ENCODE results near the gene TSPAN13.
A peak's percentile ranks its signal among the peaks of the same experiment; 100 is the strongest.

Gene TSPAN13

GRCh38 chr7:16778476-16778875 lies 24.9 kb downstream of the TSPAN13 start:
- DNase-seq = no peak

- DNase-seq = no peak
These were observed 25.5 kb downstream of the TSPAN13 start for GRCh38 chr7:16779051-16779450.

DNA sequence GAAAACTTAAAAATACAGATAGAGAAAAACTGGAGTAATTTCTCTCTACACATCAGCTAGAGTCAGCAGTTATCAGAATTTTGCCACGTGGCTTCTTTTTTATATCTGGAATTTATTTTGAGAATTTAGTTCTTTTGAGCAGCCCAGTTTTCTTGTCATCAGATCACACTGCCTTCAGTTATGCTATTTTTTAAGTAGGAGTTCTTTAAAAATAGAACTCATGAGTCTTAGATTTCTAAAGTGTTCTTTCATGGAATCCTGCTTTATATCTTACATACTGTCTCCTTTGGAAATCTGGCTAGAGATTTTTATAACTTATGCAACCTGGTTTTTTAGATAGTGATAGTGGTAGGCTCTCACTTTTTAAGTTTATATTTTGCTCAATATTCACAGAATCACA lies 27.0 kb downstream of the TSPAN13 start:
- DNase-seq = no peak

- no peak for DNase-seq
These were observed 31.8 kb downstream of the TSPAN13 start for GRCh38 chr7:16785321-16785720.

DNA sequence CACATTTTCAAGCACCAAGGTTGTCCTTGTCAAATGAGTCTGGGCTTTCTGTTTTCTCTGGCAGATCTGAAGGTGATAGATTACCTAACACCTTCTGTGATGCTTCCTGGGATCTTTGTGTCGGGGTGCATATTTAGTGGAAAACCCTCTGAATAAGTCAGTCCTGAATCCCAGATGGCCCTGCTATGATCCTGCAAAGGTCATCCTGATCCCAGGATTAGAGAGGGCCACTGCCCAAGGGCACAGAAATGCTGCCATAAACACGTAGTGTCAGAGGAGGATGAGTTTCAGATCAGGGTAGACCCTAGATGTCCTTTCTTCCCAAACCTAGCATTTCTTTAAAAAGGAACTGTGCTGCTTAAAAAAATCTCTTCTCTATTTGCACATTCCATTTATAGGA lies 32.3 kb downstream of the TSPAN13 start:
- no peak for DNase-seq

GRCh38 chr7:16786257-16786656 lies 32.7 kb downstream of the TSPAN13 start:
- no peak for DNase-seq

DNA sequence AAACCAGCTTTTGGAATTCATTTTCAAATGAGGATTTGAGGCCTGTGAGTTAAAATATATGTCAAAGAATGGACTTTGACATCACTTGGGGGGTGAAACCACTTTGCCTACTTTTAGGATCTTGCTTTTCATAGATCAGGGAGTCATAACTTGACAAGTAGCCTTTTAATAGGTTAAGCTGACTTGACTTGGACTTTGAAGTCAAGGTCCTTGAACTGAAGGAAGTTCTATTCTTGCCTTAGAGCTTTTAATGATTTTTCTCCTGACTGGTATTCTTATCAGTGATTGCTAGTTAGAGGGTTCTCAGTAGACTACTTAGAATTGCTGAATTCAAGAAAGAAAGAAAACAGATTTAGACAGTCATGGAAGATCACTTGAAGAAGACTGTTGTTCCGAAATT lies 33.6 kb downstream of the TSPAN13 start:
- no peak for DNase-seq

- no peak for DNase-seq
These were observed 37.5 kb downstream of the TSPAN13 start for GRCh38 chr7:16791071-16791470.

GRCh38 chr7:16791905-16792698 lies 38.5 kb downstream of the TSPAN13 start:
- DNase-seq = no peak

DNA sequence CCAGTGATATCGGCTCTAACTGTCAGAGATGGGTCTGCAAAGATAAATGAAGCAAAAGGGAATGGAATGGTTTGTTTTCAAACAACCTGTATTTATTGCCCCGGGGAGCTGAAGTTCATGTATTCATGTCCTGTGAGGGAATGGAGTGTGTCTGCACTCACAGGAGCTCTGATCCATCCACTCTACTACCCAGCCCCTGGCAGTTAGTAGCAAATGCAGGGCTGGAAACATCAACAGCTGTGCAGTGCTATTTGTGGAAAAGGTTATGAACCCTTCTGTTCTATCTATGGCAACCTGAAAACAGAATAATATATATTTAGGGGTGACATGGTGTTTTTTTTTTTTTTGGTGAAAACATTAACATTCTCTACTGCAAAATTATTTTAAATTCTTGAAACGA lies 41.4 kb downstream of the TSPAN13 start:
- DNase-seq = no peak

DNA sequence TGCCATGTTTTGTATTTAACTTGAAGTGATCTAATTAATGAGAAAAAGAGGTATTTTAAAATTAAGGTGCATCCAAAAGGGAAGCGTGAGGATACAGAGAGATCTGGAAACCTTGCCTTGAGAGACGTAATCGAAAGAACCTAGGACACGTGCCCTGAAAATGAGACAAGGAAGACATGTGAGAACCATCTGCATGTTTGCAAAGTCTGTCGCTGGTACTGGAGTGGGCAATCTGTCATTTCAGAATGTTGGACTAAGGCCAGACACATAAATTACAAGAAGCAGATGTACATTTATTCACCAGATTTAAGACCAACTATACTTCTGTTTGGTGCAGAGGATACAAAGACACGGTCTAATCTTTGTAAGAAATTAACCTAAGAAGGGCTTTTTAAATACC lies 42.1 kb downstream of the TSPAN13 start:
- no peak for DNase-seq

DNA sequence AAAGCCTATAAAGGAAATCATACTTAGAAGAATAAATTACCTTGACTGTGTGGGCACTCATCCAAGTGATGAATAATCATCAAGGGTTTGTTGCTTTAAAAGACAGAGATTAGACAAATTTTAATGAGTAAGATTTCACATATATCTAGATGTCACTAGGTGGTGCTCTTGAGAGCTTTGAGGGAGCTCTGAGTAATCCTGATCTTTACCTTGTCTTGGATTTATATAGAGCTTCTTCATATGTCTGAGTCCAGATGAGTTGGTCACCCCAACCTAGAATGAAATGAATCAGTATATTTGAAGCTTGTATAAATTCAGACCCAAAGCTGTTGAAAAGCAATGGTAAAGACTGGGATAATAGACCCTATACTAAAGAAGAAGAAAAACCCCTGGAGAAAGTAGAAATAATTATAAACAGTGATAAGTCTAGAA lies 47.6 kb downstream of the TSPAN13 start:
- peak; percentile 72 to 77 for DNase-seq

- no peak for DNase-seq
These were observed 48.0 kb downstream of the TSPAN13 start for GRCh38 chr7:16801579-16801978.

- no peak for DNase-seq
These were observed 49.6 kb downstream of the TSPAN13 start for GRCh38 chr7:16803125-16803524.

GRCh38 chr7:16803881-16804673 lies 50.5 kb downstream of the TSPAN13 start:
- no peak for DNase-seq

- no peak for DNase-seq
These were observed 51.3 kb downstream of the TSPAN13 start, which contains the start of gene AGR2 for GRCh38 chr7:16804674-16805439. AGR2 (minus strand) TSS chr7:16804999; CDS start chr7:16801796, 3,203 bp downstream.

GRCh38 chr7:16805441-16805840 lies 51.9 kb downstream of the TSPAN13 start:
- DNase-seq = no peak

DNA sequence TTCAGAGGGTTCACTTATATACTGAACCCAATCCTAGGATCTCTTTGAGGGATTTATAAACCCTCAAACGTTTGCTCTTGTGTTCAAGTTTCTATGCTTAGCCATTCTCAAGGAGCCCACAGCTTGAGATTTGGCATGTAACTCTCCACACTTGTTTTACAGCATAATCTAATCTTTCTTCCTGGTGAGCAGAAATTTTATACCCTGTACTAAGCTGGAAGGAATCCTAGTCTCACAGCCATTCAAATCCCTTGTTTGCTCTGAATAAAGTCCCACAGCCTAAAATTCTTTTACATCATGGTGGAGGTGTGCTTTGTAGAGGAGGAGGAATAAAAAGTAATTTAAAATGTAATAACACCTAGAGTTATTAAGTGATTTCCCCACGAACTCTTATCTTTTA lies 56.6 kb downstream of the TSPAN13 start:
- DNase-seq = no peak

DNA sequence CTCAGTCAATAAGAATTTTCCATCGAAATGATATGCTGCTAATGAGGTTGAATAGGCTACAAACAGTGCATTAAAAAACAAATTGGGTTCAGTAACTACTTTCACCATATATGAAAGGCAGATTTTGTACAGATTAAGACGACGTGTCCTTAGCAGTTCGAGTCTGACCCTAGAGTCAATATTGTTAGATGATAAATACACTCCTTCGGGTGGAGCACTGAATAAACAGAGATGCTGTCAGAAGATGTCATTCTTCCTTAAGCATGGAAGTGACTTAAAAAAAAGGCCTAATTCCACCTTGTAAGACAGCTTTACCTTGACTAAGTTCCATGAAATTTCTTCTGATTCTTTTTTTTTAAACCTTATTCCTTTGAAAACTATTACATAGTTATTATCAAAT lies 57.0 kb downstream of the TSPAN13 start:
- no peak for DNase-seq

DNA sequence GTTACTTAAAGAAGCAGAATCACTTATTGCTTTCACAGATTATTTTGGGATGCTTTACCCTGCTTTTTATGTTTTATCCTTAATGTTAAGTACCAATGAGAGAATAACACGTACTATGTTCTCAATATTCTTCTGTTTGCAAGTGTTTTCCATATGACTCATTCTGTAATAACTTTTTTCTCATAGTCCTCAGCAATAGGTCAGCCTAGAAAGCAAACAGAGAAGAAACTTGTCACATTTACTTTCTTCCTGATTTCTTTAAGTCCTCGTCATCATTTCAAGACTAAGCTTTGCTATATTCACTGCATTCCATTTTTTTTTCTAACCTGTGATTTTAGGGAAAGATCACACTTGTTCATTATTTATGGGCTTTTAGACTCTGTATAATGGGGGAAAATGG lies 58.0 kb downstream of the TSPAN13 start:
- no peak for DNase-seq

DNA sequence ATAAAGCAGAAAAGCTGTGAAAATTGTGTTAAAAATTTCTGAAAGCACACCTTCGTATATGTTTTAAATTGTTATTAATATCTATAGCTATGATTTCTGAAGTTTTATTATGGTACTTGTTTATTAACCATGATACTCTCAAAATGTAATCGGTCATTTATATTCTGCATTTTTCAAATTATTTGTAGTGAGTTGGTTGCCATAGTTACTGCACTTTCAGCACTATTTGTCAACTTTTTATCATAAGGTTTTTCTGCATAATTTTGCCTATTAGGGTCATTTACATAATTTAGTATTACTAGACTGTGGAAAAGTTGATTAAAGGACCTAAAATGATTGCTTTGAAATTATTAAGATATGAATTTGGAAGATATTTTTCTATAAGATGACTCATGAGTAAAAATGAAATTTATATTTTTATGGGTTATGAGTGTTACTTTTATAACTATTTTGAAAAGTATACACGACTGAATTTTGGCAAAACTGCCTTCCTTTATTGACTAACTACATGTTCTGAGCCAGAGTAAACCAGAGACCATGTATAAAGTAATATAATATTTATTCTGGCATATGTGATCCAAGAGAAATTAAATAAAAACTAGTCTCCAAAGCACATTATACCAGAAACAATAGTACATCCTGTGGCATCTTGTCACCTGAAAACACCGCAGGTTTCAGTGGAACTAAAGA lies 59.1 kb downstream of the TSPAN13 start:
- no peak for DNase-seq

DNA sequence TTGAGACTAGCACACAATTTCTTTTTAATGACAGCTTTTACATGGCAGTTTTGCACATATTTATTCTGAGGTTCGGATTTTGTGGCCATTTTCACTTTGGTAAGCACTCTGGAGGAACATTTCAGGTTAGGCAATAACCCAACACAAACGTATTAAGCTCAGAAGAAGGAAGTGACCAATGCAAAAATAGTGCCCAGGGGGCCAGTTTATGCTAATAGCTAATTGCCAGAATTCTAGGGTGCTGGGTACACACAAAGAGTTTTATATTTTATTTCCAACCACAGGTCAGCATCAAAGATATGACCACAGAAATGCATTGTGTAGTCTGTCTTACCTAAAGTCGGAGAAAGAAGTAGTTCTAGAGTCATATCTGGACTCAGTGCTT lies 59.7 kb downstream of the TSPAN13 start:
- peak; percentile 81 to 88 for DNase-seq

- no peak for DNase-seq
These were observed 61.4 kb downstream of the TSPAN13 start for GRCh38 chr7:16815001-16815400.
